NCI-H128 (cell line): ENCODE data around the gene RAB19.

Experiments used
- DNase-seq: peaks from one replicate; lab custom pipeline; 2025; ENCODE audit not compliant: unreplicated experiment; lab: John Stamatoyannopoulos, UW

Gene RAB19, protein sequence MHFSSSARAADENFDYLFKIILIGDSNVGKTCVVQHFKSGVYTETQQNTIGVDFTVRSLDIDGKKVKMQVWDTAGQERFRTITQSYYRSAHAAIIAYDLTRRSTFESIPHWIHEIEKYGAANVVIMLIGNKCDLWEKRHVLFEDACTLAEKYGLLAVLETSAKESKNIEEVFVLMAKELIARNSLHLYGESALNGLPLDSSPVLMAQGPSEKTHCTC

GRCh38 chr7:140403878-140404564 is at the start of gene RAB19:
Gene RAB19, plus strand, starts transcription at chr7:140404058. Its CDS starts 3,589 bp downstream, at chr7:140407647.
- DNase-seq, result no peak

DNA sequence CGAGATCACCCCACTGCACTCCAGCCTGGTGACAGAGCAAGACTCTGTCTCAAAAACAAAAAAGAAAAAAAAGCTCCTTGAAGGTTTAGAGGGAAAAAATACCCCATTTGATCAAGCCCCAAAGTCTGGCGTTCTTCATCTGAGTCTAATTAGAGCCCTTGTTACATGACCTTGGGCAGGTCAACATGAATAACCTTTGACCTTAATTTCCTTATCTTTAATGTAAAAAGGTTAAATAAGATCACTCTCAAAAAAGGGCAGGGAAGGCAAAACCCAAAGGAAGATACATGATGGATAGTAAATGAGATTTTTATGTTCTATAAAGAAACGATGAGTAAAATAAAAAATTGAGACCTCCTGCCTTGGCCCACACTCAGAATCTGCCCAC is 45.8 kb upstream of the RAB19 start:
- DNase-seq, result no peak

- no peak for DNase-seq
Observed at GRCh38 chr7:140358412-140359051, 45.3 kb upstream of the RAB19 start.

GRCh38 chr7:140360697-140361229 is 43.1 kb upstream of the RAB19 start:
- DNase-seq, result no peak

- no peak for DNase-seq
Observed at GRCh38 chr7:140364819-140365218, 39.0 kb upstream of the RAB19 start.

- DNase-seq, result no peak
Observed at GRCh38 chr7:140367528-140367927, 36.3 kb upstream of the RAB19 start.

DNA sequence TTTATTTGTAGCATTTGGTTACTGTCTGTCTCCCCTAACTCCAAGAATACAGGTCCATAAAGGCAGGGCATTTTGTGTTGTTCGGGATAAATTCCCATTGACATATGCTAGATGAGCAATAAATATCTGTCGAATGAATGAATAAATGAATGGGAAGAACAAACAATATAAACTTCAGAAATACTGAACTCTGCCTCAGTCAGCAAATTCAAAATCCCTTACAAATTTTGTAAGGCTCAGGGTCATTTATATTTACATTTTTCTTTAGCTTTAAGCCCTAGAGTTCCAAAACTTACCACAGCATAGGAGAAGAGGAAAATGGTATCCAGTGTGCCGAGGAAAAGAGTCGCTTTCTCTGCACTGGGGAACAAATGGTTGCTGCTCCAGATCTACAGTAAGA is 34.6 kb upstream of the RAB19 start:
- DNase-seq, result no peak

- no peak for DNase-seq
Observed at GRCh38 chr7:140375323-140375722, 28.5 kb upstream of the RAB19 start.

GRCh38 chr7:140375892-140376730 is 27.7 kb upstream of the RAB19 start:
- no peak for DNase-seq

DNA sequence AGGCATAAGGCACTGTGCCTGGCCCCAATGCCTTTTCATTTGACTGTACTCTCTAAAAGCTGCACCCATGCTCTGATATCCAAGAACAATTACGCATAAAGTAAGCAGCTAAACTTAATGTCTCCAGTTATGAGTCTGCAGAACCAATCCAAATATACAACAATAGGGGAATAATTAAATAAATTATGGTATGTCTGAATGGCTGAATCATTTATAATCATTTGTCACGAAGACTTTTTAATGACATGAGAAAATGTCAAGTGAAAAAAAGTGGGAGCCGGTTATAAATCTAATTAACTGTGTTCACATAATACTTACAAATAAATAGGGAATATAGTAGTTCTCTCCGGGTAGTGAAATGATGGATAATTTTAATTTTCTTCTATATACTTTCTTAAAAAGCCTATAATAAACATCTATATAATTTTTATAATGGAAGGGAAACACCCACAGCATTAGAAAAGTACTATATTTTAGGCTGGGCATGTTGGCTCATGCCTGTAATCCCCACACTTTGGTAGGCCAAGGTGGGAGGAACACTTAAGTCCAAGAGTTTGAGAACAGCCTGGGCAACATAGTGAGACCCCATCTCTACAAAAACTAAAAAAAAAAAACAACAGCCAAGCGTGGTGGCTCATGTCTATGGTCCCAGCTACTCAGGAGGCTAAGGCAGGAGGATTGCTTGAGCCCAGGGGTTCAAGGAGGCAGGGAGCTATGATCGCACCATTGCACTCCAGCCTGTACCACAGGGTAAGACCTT is 19.7 kb upstream of the RAB19 start:
- DNase-seq, result no peak

GRCh38 chr7:140384894-140385545 is 18.8 kb upstream of the RAB19 start:
- DNase-seq, result no peak

GRCh38 chr7:140389445-140389844 is 14.4 kb upstream of the RAB19 start:
- no peak for DNase-seq

DNA sequence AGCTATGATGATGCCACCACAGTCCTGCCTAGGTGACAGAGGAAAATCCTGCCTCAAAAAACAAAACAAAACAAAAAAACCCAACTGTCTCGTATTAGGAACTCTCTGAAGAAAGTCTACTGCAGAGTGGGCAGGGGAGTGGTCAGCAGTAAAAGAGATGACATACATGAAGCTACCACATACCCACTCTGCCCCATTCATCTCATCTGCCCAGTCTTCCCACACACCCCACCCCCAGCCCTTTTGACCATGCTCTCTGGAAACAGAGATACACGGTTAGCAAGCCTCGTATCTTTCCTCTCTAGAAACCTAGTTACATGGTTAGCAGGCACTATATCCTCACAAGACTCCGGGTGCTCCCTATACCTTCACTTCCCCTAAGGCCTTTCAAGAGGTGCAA is 13.8 kb upstream of the RAB19 start:
- no peak for DNase-seq

GRCh38 chr7:140390466-140391190 is 13.2 kb upstream of the RAB19 start:
- DNase-seq, result no peak

DNA sequence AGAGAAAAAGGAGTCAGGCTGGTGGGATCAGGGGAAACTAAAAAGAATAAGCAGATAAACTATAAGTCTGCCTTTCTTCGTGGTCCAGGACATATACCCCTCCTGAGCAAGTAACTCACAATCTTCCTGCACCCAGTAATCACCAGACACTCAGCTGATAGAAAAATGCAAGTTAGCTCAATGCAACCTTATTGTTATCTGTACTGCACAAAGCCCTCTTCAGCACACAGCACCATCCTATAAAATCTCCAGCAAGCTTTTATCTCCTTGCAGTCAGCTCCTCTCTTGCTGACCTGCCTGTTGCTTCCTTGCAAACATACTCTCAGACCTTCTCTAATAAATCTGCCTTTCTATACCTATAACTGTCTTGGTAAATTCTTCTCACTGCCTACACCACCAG is 12.2 kb upstream of the RAB19 start:
- no peak for DNase-seq

- DNase-seq, result no peak
Observed at GRCh38 chr7:140393756-140394306, 10.0 kb upstream of the RAB19 start.

- peak; percentile 43 for DNase-seq
Observed at GRCh38 chr7:140397784-140398750, 5.8 kb upstream of the RAB19 start, which contains the start of gene SLC37A3. Gene SLC37A3, minus strand, starts transcription at chr7:140398530. Its CDS starts 16,004 bp downstream, at chr7:140382526.

GRCh38 chr7:140398821-140399220 is 5.0 kb upstream of the RAB19 start:
- DNase-seq, result no peak
